Activated T-cell treated with anti-CD3 and anti-CD28 coated beads, Interleukin-2, amount 50 U/mL, for 72 hours (primary cell): ENCODE data around the gene MAPRE3. TPM values are rescaled to one million over a fixed set of nuclear protein-coding genes. Genes with fewer than 3 reads are reported as not detected.

Source experiments
- ATAC-seq, 2 donors: fragments of 150-1000 bp; cut with Tn5 transposase; replicated peaks in 1 of 2; 2 replicates each; pipeline ENCODE4 v1.10.0; 2021; ENCODE audit warnings: moderate library complexity in 2 of 2, mild to moderate bottlenecking in 1 of 2
- DNase-seq, 2 donors: peaks; one replicate each; pipeline ENCODE4 v3.0.0; 2021 to 2022; ENCODE audit warnings: mixed read lengths in 1 of 2
- H3K27ac Mint-ChIP-seq: one replicate; pipeline ENCODE4 v1.8.0; 2022; ENCODE audit warnings: mild to moderate bottlenecking, moderate library complexity, mixed read lengths
- H3K27me3 Mint-ChIP-seq: one replicate; pipeline ENCODE4 v1.8.0; 2022; ENCODE audit warnings: low read depth, mixed read lengths
- H3K36me3 Mint-ChIP-seq, 2 donors: one replicate each; pipeline ENCODE4 v1.8.0; 2022; ENCODE audit warnings: mixed read lengths in 2 of 2, mild to moderate bottlenecking in 1 of 2; ENCODE audit not compliant: insufficient read depth in 2 of 2
- H3K4me1 Mint-ChIP-seq: one replicate; pipeline ENCODE4 v1.8.0; 2022; ENCODE audit warnings: low read depth, mixed read lengths
- H3K4me3 Mint-ChIP-seq, 2 donors: one replicate each; pipeline ENCODE4 v1.8.0; 2022; ENCODE audit warnings: mild to moderate bottlenecking in 2 of 2, mixed read lengths in 2 of 2, moderate library complexity in 2 of 2
- H3K9me3 Mint-ChIP-seq, 2 donors: one replicate each; pipeline ENCODE4 v1.8.0; 2022; ENCODE audit warnings: mixed read lengths in 2 of 2
- total RNA-seq, 2 donors: library from RNA; stranded (reverse); gene quantifications; one replicate each; pipeline ENCODE4 v1.2.3, GENCODE V29; 2022

MAPRE3 gene
- total RNA-seq, 2 donors from 2014 or later = 4.8 to 5.3 TPM

GRCh38 chr2:26978061-26978596 lies 7.7 kb downstream of the MAPRE3 start:
- Mint-ChIP-seq H3K27ac (no peak overlapping the region), H3K27me3 (no peaks in the 10 kb centered on the region), H3K9me3 (no peaks in the 10 kb centered on the region), H3K4me1 (no peaks in the 10 kb centered on the region), H3K4me3 (no peak overlapping the region), H3K36me3 (no peaks in the 10 kb centered on the region)
- ATAC-seq (no peak), DNase-seq (no peak)

DNA sequence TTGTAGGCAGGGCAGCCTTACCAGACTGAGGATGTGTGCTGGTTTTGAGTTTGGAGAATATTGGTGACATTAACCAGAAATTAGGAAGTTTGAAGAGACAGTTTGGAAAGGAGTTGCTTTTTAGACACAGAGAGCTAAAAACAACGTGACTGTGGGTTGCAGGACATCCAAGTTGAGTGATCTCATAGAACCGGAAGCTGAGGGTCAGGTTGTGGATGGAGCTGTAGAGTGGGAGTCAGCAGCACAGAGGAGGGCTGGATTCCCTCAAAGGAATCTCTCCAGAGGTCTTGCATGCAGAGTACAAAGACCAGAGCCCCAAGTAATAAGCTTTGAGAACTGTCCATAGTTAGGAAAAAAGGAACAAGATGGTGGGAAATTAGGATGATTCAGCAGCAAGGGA lies 9.3 kb downstream of the MAPRE3 start:
- Mint-ChIP-seq H3K36me3 (no peaks in the 10 kb centered on the region), H3K9me3 (no peaks in the 10 kb centered on the region), H3K4me3 (no peak overlapping the region), H3K27me3 (no peaks in the 10 kb centered on the region), H3K4me1 (no peaks in the 10 kb centered on the region), H3K27ac (no peak overlapping the region)
- ATAC-seq = no peak
- no peak for DNase-seq

- H3K36me3 Mint-ChIP-seq = no peaks in the 10 kb centered on the region
- H3K27me3 Mint-ChIP-seq = no peaks in the 10 kb centered on the region
- no peaks in the 10 kb centered on the region for H3K9me3 Mint-ChIP-seq
- ATAC-seq (no peak), DNase-seq (no peak)
- no peak overlapping the region for H3K27ac Mint-ChIP-seq
- no peaks in the 10 kb centered on the region for H3K4me1 Mint-ChIP-seq
- H3K4me3 Mint-ChIP-seq = no peak overlapping the region
Measured at GRCh38 chr2:26980971-26981370, 10.5 kb downstream of the MAPRE3 start.

DNA sequence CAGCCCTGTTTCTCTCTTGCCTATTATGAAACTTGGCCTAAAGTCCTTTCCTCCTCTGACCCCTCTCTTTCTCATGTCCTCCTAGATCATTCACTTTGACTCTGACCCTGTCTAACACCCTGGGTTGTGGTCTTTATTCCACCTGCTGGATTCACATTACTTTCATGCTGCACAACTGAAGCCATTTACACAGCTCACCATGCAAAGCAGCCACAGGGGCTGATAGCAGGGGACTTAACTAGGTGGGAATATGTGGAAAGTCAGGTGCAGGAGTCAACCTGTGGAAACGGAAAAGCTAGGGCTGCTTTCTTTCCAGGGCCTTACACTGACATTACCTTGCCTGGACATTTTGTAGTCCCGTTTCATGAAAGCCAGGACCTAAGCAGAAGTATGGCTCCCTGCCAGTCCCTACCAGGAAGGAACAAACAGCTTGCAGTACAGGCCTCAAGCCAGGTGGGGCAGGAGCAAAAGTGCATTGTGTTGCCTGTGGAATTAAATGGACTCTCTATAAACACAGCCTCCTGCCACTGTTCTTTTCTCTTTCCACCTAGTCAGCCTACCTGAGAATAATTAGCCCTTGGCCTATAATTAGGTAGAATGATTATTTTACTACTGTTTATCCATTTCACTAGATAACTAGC lies 11.8 kb downstream of the MAPRE3 start:
- Mint-ChIP-seq H3K27ac (no peak overlapping the region), H3K4me3 (no peak overlapping the region), H3K36me3 (no peaks in the 10 kb centered on the region), H3K4me1 (no peaks in the 10 kb centered on the region), H3K9me3 (no peaks in the 10 kb centered on the region), H3K27me3 (no peaks in the 10 kb centered on the region)
- ATAC-seq = peak; percentile 44 to 53
- peak; percentile 7 for DNase-seq

DNA sequence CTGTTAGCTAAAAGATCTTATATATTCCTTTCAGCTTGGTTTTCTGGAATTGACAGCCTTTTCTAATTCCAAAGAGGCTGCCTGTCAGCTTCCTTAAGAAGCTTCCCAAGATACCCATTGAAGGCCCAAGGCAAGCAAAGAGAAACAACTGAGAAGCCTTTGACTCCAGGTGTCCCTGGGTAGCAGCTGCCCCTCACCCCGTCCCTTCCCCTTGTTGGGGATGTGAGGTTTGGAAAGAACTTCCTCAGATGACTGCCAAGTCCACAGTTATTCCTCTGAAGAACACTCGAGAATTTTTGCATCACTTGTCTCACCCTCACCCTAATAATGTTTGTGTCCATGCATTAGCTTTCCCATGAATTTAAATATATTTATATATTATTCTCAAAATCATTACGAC lies 13.3 kb downstream of the MAPRE3 start:
- Mint-ChIP-seq H3K27me3 (no peaks in the 10 kb centered on the region), H3K27ac (no peak overlapping the region), H3K4me1 (no peaks in the 10 kb centered on the region), H3K36me3 (no peaks in the 10 kb centered on the region), H3K9me3 (no peaks in the 10 kb centered on the region), H3K4me3 (no peak overlapping the region)
- no peak for DNase-seq
- ATAC-seq = no peak

- Mint-ChIP-seq H3K9me3 (no peaks in the 10 kb centered on the region), H3K4me3 (no peak overlapping the region), H3K36me3 (no peaks in the 10 kb centered on the region), H3K27me3 (no peaks in the 10 kb centered on the region), H3K4me1 (no peaks in the 10 kb centered on the region), H3K27ac (no peak overlapping the region)
- ATAC-seq (no peak), DNase-seq (no peak)
Measured at GRCh38 chr2:26985807-26986206, 15.4 kb downstream of the MAPRE3 start.

DNA sequence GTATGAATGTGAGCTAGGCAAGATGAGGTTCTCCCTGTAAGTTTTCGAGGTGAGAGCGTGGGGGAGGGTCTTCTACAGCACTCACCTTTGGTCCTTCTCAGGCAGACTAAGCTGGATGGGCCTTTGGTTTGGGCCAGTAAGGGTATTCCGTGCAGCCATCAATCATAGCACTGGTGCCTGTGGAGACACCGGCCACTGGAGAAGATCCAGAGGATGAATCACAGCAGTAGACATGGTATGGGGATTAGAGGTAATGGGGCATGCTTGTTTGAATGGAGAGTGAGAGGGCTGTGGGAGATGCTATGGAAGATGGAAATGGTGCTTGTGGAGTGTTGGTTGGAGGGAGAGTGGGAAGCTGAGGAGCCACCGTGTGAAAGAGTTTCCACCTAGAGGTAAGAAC lies 16.1 kb downstream of the MAPRE3 start:
- no peaks in the 10 kb centered on the region for H3K27me3 Mint-ChIP-seq
- no peaks in the 10 kb centered on the region for H3K36me3 Mint-ChIP-seq
- no peak for ATAC-seq
- H3K4me3 Mint-ChIP-seq = no peak overlapping the region
- no peaks in the 10 kb centered on the region for H3K9me3 Mint-ChIP-seq
- H3K4me1 Mint-ChIP-seq = no peaks in the 10 kb centered on the region
- H3K27ac Mint-ChIP-seq = no peak overlapping the region
- no peak for DNase-seq

DNA sequence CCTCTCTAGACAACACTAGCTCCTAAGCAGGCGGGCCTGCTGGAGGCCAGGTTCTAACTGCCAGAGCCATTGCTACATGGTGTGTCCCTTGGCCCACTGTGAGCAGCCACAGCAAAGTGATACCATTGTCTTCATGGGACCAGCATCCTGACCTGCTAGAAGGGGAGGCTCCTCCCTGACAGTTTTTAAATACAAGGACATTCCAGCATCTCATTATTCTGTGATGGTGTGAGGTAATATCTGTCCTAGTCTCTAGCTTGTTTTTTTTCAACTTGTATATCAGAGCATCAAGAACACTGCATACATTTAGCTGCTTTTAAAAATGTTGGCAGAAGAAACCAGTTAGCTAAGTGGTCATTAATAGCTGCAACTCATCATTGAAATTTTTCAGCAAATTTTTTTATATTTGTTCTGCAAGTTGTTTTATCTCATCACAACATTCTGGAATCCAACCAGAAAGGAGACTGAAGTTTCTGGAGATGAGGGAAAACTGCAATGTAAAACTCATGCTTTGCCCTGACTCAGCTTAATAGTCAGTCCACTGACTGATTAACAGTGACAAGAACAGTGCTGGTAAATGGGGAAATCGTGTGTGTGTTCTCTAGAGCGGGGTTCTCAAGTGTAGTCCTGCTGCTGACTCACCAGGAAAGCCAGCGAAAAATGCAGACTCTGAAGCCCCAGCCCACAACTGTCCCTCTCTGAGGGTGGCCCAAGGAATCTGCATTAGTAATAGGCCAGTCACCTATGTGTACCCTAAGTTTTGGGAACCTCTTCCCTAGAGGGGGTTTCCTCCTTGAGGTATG lies 17.8 kb downstream of the MAPRE3 start:
- DNase-seq (no peak), ATAC-seq (no peak)
- Mint-ChIP-seq H3K36me3 (no peaks in the 10 kb centered on the region), H3K27me3 (no peaks in the 10 kb centered on the region), H3K27ac (no peak overlapping the region), H3K4me3 (no peak overlapping the region), H3K4me1 (no peaks in the 10 kb centered on the region), H3K9me3 (no peaks in the 10 kb centered on the region)

GRCh38 chr2:26989156-26989555 lies 18.7 kb downstream of the MAPRE3 start:
- Mint-ChIP-seq H3K36me3 (no peaks in the 10 kb centered on the region), H3K4me3 (no peak overlapping the region), H3K9me3 (no peaks in the 10 kb centered on the region), H3K27ac (no peak overlapping the region), H3K4me1 (no peaks in the 10 kb centered on the region), H3K27me3 (no peaks in the 10 kb centered on the region)
- ATAC-seq (no peak), DNase-seq (no peak)

DNA sequence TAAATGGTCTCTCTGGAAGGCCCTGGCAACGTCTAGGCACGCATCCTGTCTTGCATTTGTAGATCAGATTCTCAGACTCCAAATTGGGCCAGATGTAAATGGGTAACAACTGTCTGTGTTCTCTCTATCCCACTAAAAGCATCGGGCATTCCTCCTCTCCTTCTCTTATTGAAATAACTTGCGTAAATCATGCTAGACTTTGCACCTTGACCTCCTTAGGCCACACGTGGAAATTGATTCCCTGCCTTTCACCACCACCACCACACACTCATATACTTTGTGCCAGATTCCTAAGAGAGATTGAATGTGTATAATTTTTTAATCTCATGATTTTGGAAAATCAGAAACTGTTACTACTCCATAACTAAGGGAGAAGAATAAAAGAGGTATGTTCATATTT lies 21.3 kb downstream of the MAPRE3 start:
- ATAC-seq (no peak), DNase-seq (no peak)
- Mint-ChIP-seq H3K27ac (no peak overlapping the region), H3K36me3 (no peaks in the 10 kb centered on the region), H3K27me3 (no peaks in the 10 kb centered on the region), H3K4me3 (no peak overlapping the region), H3K4me1 (no peaks in the 10 kb centered on the region), H3K9me3 (no peaks in the 10 kb centered on the region)

DNA sequence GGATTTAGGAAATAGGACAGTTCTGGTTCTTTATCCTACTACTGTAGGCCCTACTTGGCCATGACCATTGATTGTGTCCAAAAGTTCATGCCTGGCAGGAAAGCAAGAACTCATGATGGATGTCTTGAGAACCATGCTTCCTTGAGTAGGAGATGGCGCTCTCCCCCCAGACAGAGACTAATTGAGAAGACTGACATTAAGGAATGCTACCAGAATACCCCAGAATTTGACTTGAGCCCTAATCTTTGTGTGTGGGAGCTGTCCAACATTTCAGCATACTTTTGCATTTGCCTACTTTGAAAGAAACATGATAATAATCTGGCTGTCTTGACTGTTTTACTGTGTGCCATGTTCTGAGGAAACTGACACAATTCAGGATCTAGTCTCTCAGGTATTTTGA lies 23.3 kb downstream of the MAPRE3 start:
- Mint-ChIP-seq H3K27ac (no peak overlapping the region), H3K27me3 (no peaks in the 10 kb centered on the region), H3K4me3 (no peak overlapping the region), H3K4me1 (no peaks in the 10 kb centered on the region), H3K9me3 (no peaks in the 10 kb centered on the region), H3K36me3 (no peaks in the 10 kb centered on the region)
- no peak for ATAC-seq
- no peak for DNase-seq

DNA sequence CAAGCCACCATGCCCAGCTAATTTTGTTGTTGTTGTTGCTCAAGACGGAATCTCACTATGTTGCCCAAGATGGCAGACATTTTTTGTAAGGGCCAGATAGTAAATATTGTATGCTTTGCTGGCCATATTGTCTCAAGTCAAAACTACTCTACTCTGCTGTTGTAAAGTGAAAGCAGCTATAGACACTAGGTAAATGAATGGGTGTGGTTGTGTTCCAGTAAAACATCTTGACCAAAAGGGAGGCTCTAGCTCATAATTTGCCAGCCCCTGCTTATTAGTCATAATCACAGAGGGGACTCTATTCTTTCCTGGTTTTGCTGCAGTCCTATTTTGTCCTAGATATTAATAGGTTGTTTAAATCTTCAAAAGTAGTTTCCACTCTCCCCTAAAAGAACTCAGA lies 24.5 kb downstream of the MAPRE3 start:
- Mint-ChIP-seq H3K27me3 (no peaks in the 10 kb centered on the region), H3K4me3 (no peak overlapping the region), H3K27ac (no peak overlapping the region), H3K4me1 (no peaks in the 10 kb centered on the region), H3K9me3 (no peaks in the 10 kb centered on the region), H3K36me3 (no peaks in the 10 kb centered on the region)
- ATAC-seq (no peak), DNase-seq (no peak)

DNA sequence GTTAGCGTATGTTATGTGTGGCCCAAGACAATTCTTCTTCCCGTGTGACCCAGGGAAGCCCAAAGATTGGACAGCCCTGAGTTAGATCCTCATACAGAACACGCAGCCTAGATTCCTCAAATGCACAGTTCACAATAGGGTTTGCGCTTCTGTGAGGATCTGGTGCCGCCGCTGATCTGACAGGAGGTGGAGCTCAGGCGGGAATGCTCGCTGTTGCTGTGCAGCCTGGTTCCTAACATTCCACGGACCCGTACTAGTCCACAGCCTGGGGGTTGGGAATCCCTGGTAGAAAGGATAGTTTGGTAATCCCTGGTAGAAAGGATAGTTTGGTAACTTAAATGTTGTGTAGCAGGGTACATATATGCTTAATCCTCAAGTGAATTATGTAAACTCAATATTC lies 27.0 kb downstream of the MAPRE3 start:
- no peaks in the 10 kb centered on the region for H3K9me3 Mint-ChIP-seq
- H3K27ac Mint-ChIP-seq = no peak overlapping the region
- H3K27me3 Mint-ChIP-seq = no peaks in the 10 kb centered on the region
- no peak overlapping the region for H3K4me3 Mint-ChIP-seq
- ATAC-seq (no peak), DNase-seq (no peak)
- no peaks in the 10 kb centered on the region for H3K4me1 Mint-ChIP-seq
- H3K36me3 Mint-ChIP-seq = no peaks in the 10 kb centered on the region

GRCh38 chr2:26998323-26998722 lies 27.9 kb downstream of the MAPRE3 start:
- no peaks in the 10 kb centered on the region for H3K9me3 Mint-ChIP-seq

More at GRCh38 chr2:26998323-26998722, 27.9 kb downstream of the MAPRE3 start:
- ATAC-seq (no peak), DNase-seq (no peak)
- H3K4me1 Mint-ChIP-seq = no peaks in the 10 kb centered on the region
- H3K36me3 Mint-ChIP-seq = no peaks in the 10 kb centered on the region
- H3K4me3 Mint-ChIP-seq = no peak overlapping the region
- H3K27ac Mint-ChIP-seq = no peak overlapping the region
- no peaks in the 10 kb centered on the region for H3K27me3 Mint-ChIP-seq
